Keratinocyte (primary cell): ENCODE results near the gene SEC24C.

Experiments
- CTCF ChIP-seq, 3 experiments: IDR thresholded peaks in 1 of 3; conservative IDR thresholded peaks in 1 of 3; optimal IDR thresholded peaks in 1 of 3; 2 replicates in 2 of 3; 3 replicates in 1 of 3; pipeline versions ENCODE3 to v1.5.1; 2011; ENCODE audit warnings: low read length in 3 of 3, mild to moderate bottlenecking in 3 of 3, moderate library complexity in 2 of 3, control low read depth in 1 of 3, inconsistent platforms in 1 of 3; ENCODE audit not compliant: insufficient read depth in 2 of 3; ENCODE audit errors: extremely low read depth in 1 of 3
- EZH2 ChIP-seq: IDR thresholded peaks from one replicate; pipeline ENCODE4 v1.6.1; 2012; ENCODE audit warnings: inconsistent platforms, mild to moderate bottlenecking, low read length, moderate library complexity

DNA sequence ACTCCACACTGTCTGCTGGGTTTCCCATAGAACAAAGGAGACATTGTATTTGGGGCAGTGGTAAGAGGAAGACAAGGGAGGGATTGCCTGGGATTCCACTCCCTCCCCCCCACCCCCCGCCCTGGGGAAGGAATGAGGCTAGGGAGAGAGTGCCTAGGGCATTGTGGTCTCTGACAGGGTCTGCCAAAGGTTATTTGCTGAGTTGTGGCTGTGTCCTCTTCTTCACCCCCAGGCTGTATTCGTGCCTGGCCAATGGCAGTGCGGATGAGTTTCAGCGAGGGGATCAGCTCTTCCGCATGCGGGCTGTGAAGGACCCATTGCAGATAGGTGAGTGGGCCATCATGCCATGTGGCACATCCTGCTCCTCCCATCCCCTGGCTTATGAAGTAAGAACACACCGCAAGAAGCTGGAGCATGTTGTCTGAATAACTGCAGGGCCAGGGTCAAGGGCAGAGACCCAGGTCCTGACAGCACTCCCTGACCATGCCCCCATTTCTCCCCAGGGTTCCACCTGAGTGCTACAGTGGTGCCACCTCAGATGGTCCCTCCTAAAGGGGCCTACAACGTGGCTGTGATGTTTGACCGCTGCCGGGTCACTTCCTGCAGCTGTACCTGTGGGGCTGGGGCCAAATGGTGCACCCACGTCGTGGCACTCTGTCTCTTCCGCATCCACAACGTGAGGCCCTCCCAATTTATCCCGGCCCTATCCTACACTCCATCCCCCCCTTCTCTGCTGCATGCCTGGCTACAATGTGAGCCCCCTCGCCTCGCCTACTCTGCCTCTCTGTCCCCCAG lies 44.9 kb downstream of the SEC24C start:
- TF ChIP-seq CTCF (optimal IDR thresholded peaks at IDR 0.05 in 1 of 3, IDR thresholded peaks at IDR 0.05 in 1 of 3, conservative IDR thresholded peaks at IDR 0.05 in 1 of 3; ENCODE audit: extremely low read depth in 1 of 3, insufficient read depth in 2 of 3, low read length in 3 of 3) (no peak), EZH2 (no peak)
